LNCAP (cell line): ENCODE results near the gene ZNF605.

Source experiments
- CTCF ChIP-seq: fragments of 450-650 bp; IDR thresholded peaks from 2 replicates; pipeline ENCODE4 v1.5.1; 2017; ENCODE audit warnings: mild to moderate bottlenecking

ZNF605 gene

GRCh38 chr12:132886529-132887477 lies 69.3 kb downstream of the ZNF605 start:
- no peak for TF ChIP-seq CTCF

- no peak for TF ChIP-seq CTCF
These were observed 74.3 kb downstream of the ZNF605 start for GRCh38 chr12:132881818-132882217.

DNA sequence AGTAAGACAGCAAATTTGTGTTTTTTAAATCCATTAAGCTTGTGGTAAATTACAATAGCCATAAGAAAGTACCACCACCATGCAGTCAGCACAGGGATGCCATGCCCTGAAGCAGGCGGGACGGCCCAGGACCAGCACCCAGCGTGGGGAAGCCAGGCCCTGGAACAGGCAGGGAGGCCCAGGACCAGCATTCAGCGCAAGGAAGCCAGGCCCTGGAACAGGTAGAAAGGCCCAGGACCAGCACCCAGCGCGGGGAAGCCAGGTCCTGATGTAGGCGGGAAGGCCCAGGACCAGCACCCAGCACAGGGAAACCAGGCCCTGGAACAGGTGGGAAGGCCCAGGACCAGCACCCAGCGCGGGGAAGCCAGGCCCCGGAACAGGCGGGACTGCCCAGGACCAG lies 81.9 kb downstream of the ZNF605 start:
- TF ChIP-seq CTCF: no peak

GRCh38 chr12:132873724-132874123 lies 82.4 kb downstream of the ZNF605 start:
- TF ChIP-seq CTCF: no peak

- no peak for TF ChIP-seq CTCF
These were observed 83.1 kb downstream of the ZNF605 start for GRCh38 chr12:132872975-132873421.

DNA sequence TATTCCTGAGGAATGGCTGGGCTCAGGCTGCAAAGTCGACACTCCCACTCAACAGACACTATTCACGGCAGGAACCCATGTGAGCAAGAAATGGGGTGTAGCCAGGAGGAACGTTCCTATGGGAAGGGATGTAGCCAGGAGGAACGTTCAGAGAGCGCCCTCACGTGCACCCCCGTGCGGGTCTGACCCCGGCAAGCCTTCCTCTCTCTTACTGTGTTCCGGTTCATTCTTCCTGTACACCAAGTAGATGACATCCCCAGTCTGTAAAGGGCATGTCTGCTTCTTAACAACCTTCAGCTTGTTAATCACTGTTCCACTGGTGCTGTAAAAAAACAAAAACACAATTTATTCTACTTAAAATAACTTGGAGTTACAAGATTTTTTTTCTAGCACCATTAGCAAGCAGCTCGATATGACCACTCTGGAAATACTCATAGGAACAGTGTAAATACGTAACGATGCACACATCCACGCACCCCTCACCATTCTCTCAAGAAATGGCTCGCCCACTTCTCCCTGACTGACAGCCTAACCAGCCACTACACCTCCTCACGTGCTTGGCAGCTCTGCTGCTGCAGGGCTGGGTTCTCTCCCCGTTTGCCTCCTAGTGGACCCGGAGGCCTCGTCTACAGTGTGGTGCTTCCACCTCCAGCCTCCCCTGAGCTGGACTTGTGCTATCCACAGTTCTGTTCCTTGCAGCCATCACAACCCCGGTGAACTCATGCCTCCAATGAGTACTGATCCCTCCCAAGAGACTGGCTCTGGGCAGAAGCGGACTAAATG lies 83.8 kb downstream of the ZNF605 start:
- TF ChIP-seq CTCF: no peak

GRCh38 chr12:132869551-132869950 lies 86.6 kb downstream of the ZNF605 start:
- no peak for TF ChIP-seq CTCF
